Liver (tissue), 3 donors: ENCODE measurements around the gene MICAL3.

Experiments used
- GABPA ChIP-seq, 2 donors: IDR thresholded peaks in 1 of 2; conservative IDR thresholded peaks in 1 of 2; 2 replicates each; pipeline ENCODE4 v1.6.1; 2016; ENCODE audit warnings: antibody characterized with exemption in 2 of 2, mild to moderate bottlenecking in 1 of 2, moderate library complexity in 1 of 2
- RAD21 ChIP-seq, 2 donors: IDR thresholded peaks; 2 replicates each; pipeline ENCODE4 v1.6.1; 2016; ENCODE audit warnings: antibody characterized with exemption in 2 of 2, mild to moderate bottlenecking in 2 of 2
- REST ChIP-seq: IDR thresholded peaks from 2 replicates; pipeline ENCODE4 v1.6.1; 2016; ENCODE audit warnings: antibody characterized with exemption, mild to moderate bottlenecking
- SP1 ChIP-seq: IDR thresholded peaks from 2 replicates; pipeline ENCODE4 v1.6.1; 2018; ENCODE audit warnings: antibody characterized with exemption, mild to moderate bottlenecking
- YY1 ChIP-seq: IDR thresholded peaks from 2 replicates; pipeline ENCODE4 v1.6.1; 2016; ENCODE audit warnings: antibody characterized with exemption, mild to moderate bottlenecking
- TF ChIP-seq, protein P1 (sequence below): fragments of 150-350 bp; IDR thresholded peaks from 2 replicates; pipeline ENCODE4 v1.5.1; 2017; ENCODE audit warnings: improper control_type of control experiment, low read depth, low read length; ENCODE audit not compliant: missing input control
- TF ChIP-seq, protein P2 (sequence below): IDR thresholded peaks from 2 replicates; pipeline ENCODE4 v1.6.1; 2016; ENCODE audit warnings: antibody characterized with exemption
- TF ChIP-seq, protein P3 (sequence below): IDR thresholded peaks from 2 replicates; pipeline ENCODE4 v1.6.1; 2016; ENCODE audit warnings: antibody characterized with exemption
- donor health status: healthy.
- donor health status: healthy.

DNA sequence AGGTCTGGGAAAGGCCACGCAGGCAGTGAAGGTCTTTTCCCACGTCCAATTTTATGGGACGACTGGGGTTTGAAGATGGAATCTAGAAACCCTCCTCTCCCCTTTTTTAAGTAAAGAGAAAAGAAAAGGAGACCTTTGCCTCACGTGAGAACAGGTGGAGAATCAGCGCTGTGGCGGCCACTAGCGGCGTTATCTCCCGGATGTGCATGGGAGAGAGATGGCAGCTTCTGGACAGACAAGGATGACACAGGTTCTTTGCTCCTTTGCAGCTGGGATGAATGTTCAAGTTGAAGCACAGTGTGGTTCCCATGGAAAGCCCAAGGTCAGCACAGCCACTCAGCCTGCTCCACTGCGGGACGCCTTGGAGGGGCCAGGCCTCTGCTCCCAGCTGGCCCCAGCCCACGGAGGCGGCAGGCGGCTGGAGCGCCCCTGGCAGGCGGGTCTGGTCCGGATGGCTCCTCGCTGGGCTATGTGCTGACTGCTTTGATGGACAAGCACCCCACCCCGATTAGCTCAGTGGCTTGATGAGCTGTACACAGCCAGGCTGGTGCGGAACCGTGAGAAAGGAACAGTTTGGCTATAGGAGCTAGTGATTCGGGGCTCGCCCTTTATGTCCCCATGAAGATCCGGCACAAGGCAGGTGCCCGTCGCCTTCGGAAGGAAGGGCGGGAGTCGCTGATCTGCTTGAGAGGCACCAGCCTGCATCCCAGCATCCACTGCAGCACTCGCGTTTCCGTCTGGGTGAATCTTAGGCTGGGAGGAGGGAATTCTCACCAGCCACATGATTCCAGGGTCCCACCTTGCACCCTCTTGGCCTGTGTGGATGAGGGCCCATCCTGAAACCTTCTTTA, 235.6 kb downstream of the MICAL3 start:
- TF ChIP-seq GABPA (IDR thresholded peaks at IDR 0.05 in 1 of 2, conservative IDR thresholded peaks at IDR 0.05 in 1 of 2), result no peak
- TF ChIP-seq SP1, result no peak
- TF ChIP-seq, protein P1, sequence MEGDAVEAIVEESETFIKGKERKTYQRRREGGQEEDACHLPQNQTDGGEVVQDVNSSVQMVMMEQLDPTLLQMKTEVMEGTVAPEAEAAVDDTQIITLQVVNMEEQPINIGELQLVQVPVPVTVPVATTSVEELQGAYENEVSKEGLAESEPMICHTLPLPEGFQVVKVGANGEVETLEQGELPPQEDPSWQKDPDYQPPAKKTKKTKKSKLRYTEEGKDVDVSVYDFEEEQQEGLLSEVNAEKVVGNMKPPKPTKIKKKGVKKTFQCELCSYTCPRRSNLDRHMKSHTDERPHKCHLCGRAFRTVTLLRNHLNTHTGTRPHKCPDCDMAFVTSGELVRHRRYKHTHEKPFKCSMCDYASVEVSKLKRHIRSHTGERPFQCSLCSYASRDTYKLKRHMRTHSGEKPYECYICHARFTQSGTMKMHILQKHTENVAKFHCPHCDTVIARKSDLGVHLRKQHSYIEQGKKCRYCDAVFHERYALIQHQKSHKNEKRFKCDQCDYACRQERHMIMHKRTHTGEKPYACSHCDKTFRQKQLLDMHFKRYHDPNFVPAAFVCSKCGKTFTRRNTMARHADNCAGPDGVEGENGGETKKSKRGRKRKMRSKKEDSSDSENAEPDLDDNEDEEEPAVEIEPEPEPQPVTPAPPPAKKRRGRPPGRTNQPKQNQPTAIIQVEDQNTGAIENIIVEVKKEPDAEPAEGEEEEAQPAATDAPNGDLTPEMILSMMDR, result no peak
- TF ChIP-seq, protein P2, sequence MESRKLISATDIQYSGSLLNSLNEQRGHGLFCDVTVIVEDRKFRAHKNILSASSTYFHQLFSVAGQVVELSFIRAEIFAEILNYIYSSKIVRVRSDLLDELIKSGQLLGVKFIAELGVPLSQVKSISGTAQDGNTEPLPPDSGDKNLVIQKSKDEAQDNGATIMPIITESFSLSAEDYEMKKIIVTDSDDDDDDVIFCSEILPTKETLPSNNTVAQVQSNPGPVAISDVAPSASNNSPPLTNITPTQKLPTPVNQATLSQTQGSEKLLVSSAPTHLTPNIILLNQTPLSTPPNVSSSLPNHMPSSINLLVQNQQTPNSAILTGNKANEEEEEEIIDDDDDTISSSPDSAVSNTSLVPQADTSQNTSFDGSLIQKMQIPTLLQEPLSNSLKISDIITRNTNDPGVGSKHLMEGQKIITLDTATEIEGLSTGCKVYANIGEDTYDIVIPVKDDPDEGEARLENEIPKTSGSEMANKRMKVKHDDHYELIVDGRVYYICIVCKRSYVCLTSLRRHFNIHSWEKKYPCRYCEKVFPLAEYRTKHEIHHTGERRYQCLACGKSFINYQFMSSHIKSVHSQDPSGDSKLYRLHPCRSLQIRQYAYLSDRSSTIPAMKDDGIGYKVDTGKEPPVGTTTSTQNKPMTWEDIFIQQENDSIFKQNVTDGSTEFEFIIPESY, result no peak
- no peak for TF ChIP-seq RAD21 (IDR thresholded peaks at IDR 0.05)
- no peak for TF ChIP-seq YY1
- TF ChIP-seq, protein P3, sequence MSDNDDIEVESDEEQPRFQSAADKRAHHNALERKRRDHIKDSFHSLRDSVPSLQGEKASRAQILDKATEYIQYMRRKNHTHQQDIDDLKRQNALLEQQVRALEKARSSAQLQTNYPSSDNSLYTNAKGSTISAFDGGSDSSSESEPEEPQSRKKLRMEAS, result no peak
- no peak for TF ChIP-seq REST
